Left lung (tissue), 10 donors: Measurements from ENCODE around the gene PPM1H. TPM values are rescaled to one million over a fixed set of nuclear protein-coding genes. Genes with fewer than 3 reads are reported as not detected.

Experiments used
- ATAC-seq: fragments of 200-7000 bp; cut with Tn5 transposase; one replicate; pipeline ENCODE4 v1.9.1; 2020; ENCODE audit warnings: moderate library complexity
- DNase-seq, 4 donors: peaks; one replicate each; pipeline ENCODE4 v3.0.0-alpha.2; 2013 to 2020
- H3K27ac ChIP-seq, 2 donors: fragments of 200-600 bp; sonication (generic) in 1 of 2; one replicate each; pipeline versions ENCODE4 v1.5.0 to v1.8.0; 2020 to 2021
- H3K27me3 ChIP-seq, 2 donors: fragments of 200-600 bp; sonication (generic) in 1 of 2; one replicate each; pipeline versions ENCODE4 v1.5.0 to v1.8.0; 2020 to 2021
- H3K36me3 ChIP-seq, 2 donors: fragments of 200-600 bp; sonication (generic) in 1 of 2; one replicate each; pipeline versions ENCODE4 v1.5.0 to v1.8.0; 2020 to 2021
- H3K4me1 ChIP-seq, 2 donors: fragments of 200-600 bp; one replicate each; pipeline ENCODE4 v1.8.0; 2021
- H3K4me3 ChIP-seq, 2 donors: fragments of 200-600 bp; sonication (generic) in 1 of 2; one replicate each; pipeline versions ENCODE4 v1.5.0 to v1.8.0; 2020 to 2021; ENCODE audit warnings: mild to moderate bottlenecking in 1 of 2
- H3K9me3 ChIP-seq, 2 donors: fragments of 200-600 bp; sonication (generic) in 1 of 2; one replicate each; pipeline versions ENCODE4 v1.5.0 to v1.8.0; 2020 to 2021
- CTCF ChIP-seq, 2 donors: fragments of 200-600 bp; sonication (generic) in 1 of 2; IDR thresholded peaks; one replicate each; pipeline versions ENCODE4 v1.5.0 to v1.8.0; 2021; ENCODE audit warnings: antibody characterized with exemption in 2 of 2
- intact Hi-C, 2 donors: fragments of 100-400 bp; cut with DNase I; formaldehyde crosslinking; loops; one replicate each; pipeline versions ENCODE4 v1.11.2 to v1.14.2; 2022
- polyA plus RNA-seq, 6 donors: library from polyadenylated mRNA; unstranded; fragments of 120-200 nt; gene quantifications; one replicate each; pipeline ENCODE4 v1.2.1, GENCODE V29; 2013; ENCODE audit not compliant: insufficient read length in 6 of 6
- total RNA-seq, 2 donors: library from RNA; stranded (reverse); fragmentation: NEBNext Ultra II Directional; extraction: Animal tissue kit (Norgen Biotek cat#: 25700); gene quantifications; one replicate each; pipeline ENCODE4 v1.2.1, GENCODE V29; 2021
- donor health status: DM: no; HTN: yes; CAD: no.
- donor health status: DM: no; HTN: no; CAD: no.

Gene PPM1H
- total and polyA plus RNA-seq, 8 donors, result 5.9 to 12.7 (median 10.6) TPM

DNA sequence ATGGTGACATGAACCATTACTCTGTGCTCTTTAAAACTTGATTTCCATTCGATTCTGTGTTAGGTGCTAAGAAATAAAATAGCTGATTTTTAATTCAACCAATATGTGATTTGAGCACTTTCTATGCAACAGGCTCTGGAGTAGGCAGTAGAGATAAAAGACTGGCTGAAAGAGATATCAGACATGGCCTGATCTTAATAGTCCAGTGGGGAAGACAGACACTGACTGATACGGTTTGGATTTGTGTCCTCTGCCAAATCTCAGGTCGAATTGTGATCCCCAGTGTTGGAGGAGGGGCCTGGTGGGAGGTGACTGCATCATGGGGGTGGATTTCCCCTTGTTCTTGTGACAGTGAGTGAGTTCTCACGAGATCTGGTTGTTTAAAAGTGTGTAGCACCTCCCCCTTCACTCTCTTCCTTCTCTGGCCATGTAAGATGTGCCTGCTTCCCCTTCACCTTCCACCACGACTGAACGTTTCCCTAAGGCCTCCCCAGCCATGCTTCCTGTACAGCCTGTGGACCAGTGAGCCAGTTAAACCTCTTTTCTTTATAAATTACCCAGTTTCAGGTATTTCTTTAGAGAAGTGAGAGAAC is 128.6 kb downstream of the PPM1H start:
- no peaks in the 10 kb centered on the region for H3K9me3 ChIP-seq
- ATAC-seq, result no peak
- no peak overlapping the region for H3K4me3 ChIP-seq
- no peak overlapping the region for H3K27ac ChIP-seq
- peaks cover 0 to 6% of the 10 kb centered on the region in 2 donors for H3K36me3 ChIP-seq
- DNase-seq, result no peak
- intact Hi-C loops, result no loop called here
- H3K4me1 ChIP-seq, result no peaks in the 10 kb centered on the region
- TF ChIP-seq CTCF (IDR thresholded peaks at IDR 0.05), result no peak
- no peaks in the 10 kb centered on the region for H3K27me3 ChIP-seq

GRCh38 chr12:62805517-62805916 is 129.4 kb downstream of the PPM1H start:
- no peaks in the 10 kb centered on the region for H3K4me1 ChIP-seq
- DNase-seq, result no peak
- intact Hi-C loops, result no loop called here
- peaks cover 0 to 6% of the 10 kb centered on the region in 2 donors for H3K36me3 ChIP-seq
- no peak for TF ChIP-seq CTCF (IDR thresholded peaks at IDR 0.05)
- no peak overlapping the region for H3K4me3 ChIP-seq
- no peak overlapping the region for H3K27ac ChIP-seq
- H3K9me3 ChIP-seq, result no peaks in the 10 kb centered on the region
- no peaks in the 10 kb centered on the region for H3K27me3 ChIP-seq
- ATAC-seq, result no peak

DNA sequence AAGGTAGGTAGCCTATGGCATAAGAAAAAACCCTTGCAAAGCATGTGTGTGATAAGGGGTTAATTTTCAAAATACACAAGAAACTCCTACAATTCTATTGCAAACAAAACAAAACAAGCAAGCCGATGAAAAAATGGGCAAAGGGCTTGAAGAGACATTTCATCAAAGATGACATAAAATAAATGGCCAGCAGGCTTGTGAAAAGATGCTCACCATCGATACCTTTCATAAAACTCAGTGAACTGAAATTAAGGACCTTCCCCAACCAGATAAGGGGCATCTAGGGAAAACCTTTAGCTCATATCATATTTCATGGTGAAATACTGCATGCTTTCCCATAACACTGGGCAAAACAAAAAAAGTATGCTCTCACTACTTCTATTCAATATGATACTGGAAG is 131.2 kb downstream of the PPM1H start:
- Histone ChIP-seq H3K27ac (no peak overlapping the region), H3K4me1 (no peaks in the 10 kb centered on the region), H3K27me3 (no peaks in the 10 kb centered on the region), H3K4me3 (no peak overlapping the region), H3K9me3 (no peaks in the 10 kb centered on the region), H3K36me3 (peaks cover 0 to 6% of the 10 kb centered on the region in 2 donors)
- no peak for TF ChIP-seq CTCF (IDR thresholded peaks at IDR 0.05)
- ATAC-seq (no peak), DNase-seq (no peak)
- intact Hi-C loops, result no loop called here

DNA sequence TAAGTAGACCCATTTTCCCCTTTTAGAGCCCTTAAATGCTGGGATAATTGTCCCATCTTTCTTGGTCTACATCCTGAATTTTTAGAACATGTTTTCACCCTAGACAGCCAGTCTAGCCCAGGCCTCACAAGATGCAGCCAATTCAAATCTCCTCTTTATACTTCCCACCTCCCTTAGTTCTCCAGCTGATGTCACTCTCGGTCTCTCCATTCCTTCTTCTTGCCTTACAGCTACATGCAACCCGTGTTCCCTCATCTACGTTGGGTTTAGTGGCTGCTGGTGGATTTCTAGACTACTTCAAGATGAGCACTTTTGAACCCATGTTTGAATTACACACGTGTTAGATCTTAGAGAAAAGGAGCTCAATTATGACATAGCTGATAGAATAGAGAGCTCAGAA is 132.0 kb downstream of the PPM1H start:
- no peaks in the 10 kb centered on the region for H3K4me1 ChIP-seq
- no peak overlapping the region for H3K27ac ChIP-seq
- H3K4me3 ChIP-seq, result no peak overlapping the region
- intact Hi-C loops, result no loop called here
- no peak for DNase-seq
- TF ChIP-seq CTCF (IDR thresholded peaks at IDR 0.05), result no peak
- H3K9me3 ChIP-seq, result no peaks in the 10 kb centered on the region
- peaks cover 0 to 6% of the 10 kb centered on the region in 2 donors for H3K36me3 ChIP-seq
- no peak for ATAC-seq
- H3K27me3 ChIP-seq, result no peaks in the 10 kb centered on the region

DNA sequence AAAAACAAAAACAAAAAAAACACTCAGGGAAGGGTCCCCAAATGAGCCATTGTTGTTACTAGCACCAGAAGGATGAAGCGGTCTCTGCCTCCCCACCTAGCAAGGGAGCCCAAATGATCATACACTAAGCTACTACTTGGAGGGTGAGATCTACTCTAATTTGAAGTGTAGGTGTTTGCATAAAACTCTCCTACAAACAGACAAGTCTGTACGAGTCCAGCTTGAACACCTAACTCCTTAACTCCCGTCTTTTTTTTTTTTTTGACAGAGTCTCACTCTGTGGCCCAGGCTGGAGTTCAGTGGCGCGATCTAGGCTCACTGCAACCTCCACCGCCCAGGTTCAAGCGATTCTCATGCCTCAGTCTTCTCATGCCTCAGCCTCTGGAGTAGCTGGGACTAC is 132.6 kb downstream of the PPM1H start:
- TF ChIP-seq CTCF (IDR thresholded peaks at IDR 0.05), result no peak
- Histone ChIP-seq H3K27ac (no peak overlapping the region), H3K4me3 (no peak overlapping the region), H3K27me3 (no peaks in the 10 kb centered on the region), H3K9me3 (no peaks in the 10 kb centered on the region), H3K36me3 (peaks cover 0 to 6% of the 10 kb centered on the region in 2 donors), H3K4me1 (no peaks in the 10 kb centered on the region)
- no peak for ATAC-seq
- no peak for DNase-seq
- intact Hi-C loops, result no loop called here
